GM23338 (cell line): ENCODE data around the gene SHLD2. TPM values are rescaled to one million over a fixed set of nuclear protein-coding genes. Genes with fewer than 3 reads are reported as not detected.
"Not testable (repeated sequence)": the region's sequence is repeated elsewhere in the genome, so short reads cannot be mapped to it uniquely, and the experiment has no call there.

ENCODE experiments used
- ATAC-seq: fragments of 200-7000 bp; cut with Tn5 transposase; 3 replicates; pipeline ENCODE4 v1.9.1; 2020
- DNase-seq: peaks from one replicate; pipeline ENCODE4 v3.0.0-alpha.2; 2015; ENCODE audit warnings: low spot score
- H2AFZ ChIP-seq: fragments of 200-600 bp; sonication (generic); 2 replicates; pipeline ENCODE4 v1.8.0; 2016; ENCODE audit warnings: antibody characterized with exemption, mild to moderate bottlenecking, moderate library complexity
- H3F3A ChIP-seq: fragments of 200-600 bp; sonication (generic); replicated peaks from 2 replicates; pipeline ENCODE4 v1.8.0; 2017; ENCODE audit warnings: antibody characterized with exemption, mixed run types, low read depth
- H3K27ac ChIP-seq: fragments of 200-600 bp; sonication (generic); 2 replicates; pipeline ENCODE4 v1.6.1; 2016; ENCODE audit warnings: low read depth
- H3K27me3 ChIP-seq: fragments of 200-600 bp; sonication (generic); 2 replicates; pipeline ENCODE4 v1.8.0; 2016; ENCODE audit warnings: mild to moderate bottlenecking, mixed run types, moderate library complexity; ENCODE audit not compliant: insufficient read depth
- H3K36me3 ChIP-seq: fragments of 200-600 bp; sonication (generic); 2 replicates; pipeline ENCODE4 v1.8.0; 2016; ENCODE audit warnings: mild to moderate bottlenecking; ENCODE audit not compliant: insufficient read depth
- H3K4me1 ChIP-seq: fragments of 200-600 bp; sonication (generic); 2 replicates; pipeline ENCODE4 v1.8.0; 2016; ENCODE audit warnings: mild to moderate bottlenecking, moderate library complexity; ENCODE audit not compliant: insufficient read depth
- H3K4me2 ChIP-seq: fragments of 200-600 bp; sonication (generic); 2 replicates; pipeline ENCODE4 v1.7.1; 2017; ENCODE audit warnings: mixed run types
- H3K4me3 ChIP-seq: fragments of 200-600 bp; sonication (generic); 2 replicates; pipeline ENCODE4 v1.6.1; 2016; ENCODE audit warnings: mixed run types
- H3K79me2 ChIP-seq: fragments of 200-600 bp; sonication (generic); replicated peaks from 2 replicates; pipeline ENCODE4 v1.8.0; 2017; ENCODE audit warnings: mild to moderate bottlenecking; ENCODE audit not compliant: insufficient read depth
- H3K9me2 ChIP-seq: fragments of 200-600 bp; sonication (generic); 2 replicates; pipeline ENCODE4 v1.8.0; 2017; ENCODE audit not compliant: insufficient read depth
- H4K20me1 ChIP-seq: fragments of 200-600 bp; sonication (generic); replicated peaks from 2 replicates; pipeline ENCODE4 v1.8.0; 2017; ENCODE audit warnings: mild to moderate bottlenecking; ENCODE audit not compliant: insufficient read depth
- H3K27ac Mint-ChIP-seq: 2 replicates; pipeline ENCODE4 v1.8.0; 2020; ENCODE audit warnings: inconsistent platforms, mild to moderate bottlenecking, moderate library complexity, mixed read lengths
- H3K27me3 Mint-ChIP-seq: 3 replicates; pipeline ENCODE4 v1.8.0; 2022; ENCODE audit warnings: low read depth, mild to moderate bottlenecking, moderate library complexity, mixed read lengths, inconsistent platforms; ENCODE audit not compliant: insufficient read depth, poor library complexity
- H3K36me3 Mint-ChIP-seq: 3 replicates; pipeline ENCODE4 v1.8.0; 2021; ENCODE audit warnings: low read depth, mild to moderate bottlenecking, inconsistent platforms, moderate library complexity, mixed read lengths
- H3K4me1 Mint-ChIP-seq: 3 replicates; pipeline ENCODE4 v1.8.0; 2020; ENCODE audit warnings: mild to moderate bottlenecking, inconsistent platforms, mixed read lengths
- H3K4me3 Mint-ChIP-seq: 3 replicates; pipeline ENCODE4 v1.8.0; 2021; ENCODE audit warnings: moderate library complexity, mild to moderate bottlenecking, inconsistent platforms, mixed read lengths
- H3K9me3 Mint-ChIP-seq: 3 replicates; pipeline ENCODE4 v1.8.0; 2020; ENCODE audit warnings: moderate library complexity, mild to moderate bottlenecking, inconsistent platforms, mixed read lengths
- polyA plus RNA-seq: library from polyadenylated mRNA; unstranded; fragments of >200 nt; fragmentation: Nextera tagmentation; extraction: Ambion mirVana; gene quantifications from 2 replicates; pipeline ENCODE4 v1.2.1, GENCODE V29; 2016
- total RNA-seq: library from RNA; depleted of rRNA; stranded (reverse); fragments of >200 nt; shearing (Covaris generic); gene quantifications from 2 replicates; pipeline ENCODE4 v1.2.3, GENCODE V29; 2014

Gene SHLD2
- total and polyA plus RNA-seq, 2 experiments from 2014 or later, result 13.9 to 34.2 TPM

DNA sequence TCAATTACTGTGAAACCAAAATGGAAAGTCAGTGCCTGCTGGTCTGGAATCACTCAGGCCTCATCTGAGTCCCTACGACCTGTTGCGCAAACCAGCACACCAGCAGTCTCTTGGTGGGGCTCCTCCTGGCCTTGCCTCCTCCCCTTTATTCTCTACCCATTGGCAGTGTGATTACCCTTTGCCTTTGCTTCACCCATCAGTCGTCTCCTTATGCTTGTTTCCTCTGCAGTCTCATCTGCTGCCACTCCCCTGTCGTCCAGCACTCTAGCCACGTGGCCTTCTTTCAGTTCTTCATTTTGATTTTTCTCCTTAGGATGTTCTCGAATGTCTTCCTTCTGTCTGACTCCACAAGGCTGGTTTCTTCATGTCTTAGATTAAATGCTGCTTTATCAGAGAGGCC is 89.4 kb downstream of the SHLD2 start:
- not testable (repeated sequence) for H3K79me2 ChIP-seq, H3K27me3 Mint-ChIP-seq, H3K9me3 Mint-ChIP-seq, H3K27me3 ChIP-seq, DNase-seq, H3K4me3 ChIP-seq, ATAC-seq, H2AFZ ChIP-seq, H3K4me3 Mint-ChIP-seq, H3K4me2 ChIP-seq, H3K36me3 ChIP-seq, H3K27ac Mint-ChIP-seq, H3F3A ChIP-seq, H3K4me1 Mint-ChIP-seq, H3K9me2 ChIP-seq, H4K20me1 ChIP-seq, H3K27ac ChIP-seq, H3K4me1 ChIP-seq
- H3K36me3 Mint-ChIP-seq, result peaks cover 18% of the 10 kb centered on the region

DNA sequence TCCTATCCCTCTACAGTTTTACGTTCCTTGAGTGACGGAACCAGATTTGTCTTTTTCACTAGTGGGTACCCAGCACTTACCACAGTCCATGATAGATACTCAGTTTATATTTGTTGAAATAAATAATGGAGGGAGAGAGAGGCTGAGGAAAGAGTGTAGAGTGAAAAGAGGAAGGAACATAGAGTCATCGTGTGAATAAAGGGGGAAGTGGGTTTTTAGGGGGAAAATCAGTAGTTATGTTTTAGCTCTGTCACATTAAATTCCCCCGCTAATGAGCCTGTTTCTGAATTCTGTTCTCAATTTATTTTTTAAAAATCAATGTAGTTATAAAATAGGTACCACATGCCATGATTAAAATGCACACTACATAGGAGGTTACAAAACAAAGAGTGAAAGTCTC is 91.0 kb downstream of the SHLD2 start:
- H3K36me3 ChIP-seq, DNase-seq, H2AFZ ChIP-seq, H3K4me1 ChIP-seq, H3K4me3 ChIP-seq, H3K27ac ChIP-seq, H3K27ac Mint-ChIP-seq, H3K4me3 Mint-ChIP-seq, H3K9me2 ChIP-seq, H3K9me3 Mint-ChIP-seq, H3K27me3 ChIP-seq, H3K27me3 Mint-ChIP-seq, H4K20me1 ChIP-seq, H3K79me2 ChIP-seq, H3K4me2 ChIP-seq, ATAC-seq, H3K4me1 Mint-ChIP-seq, H3F3A ChIP-seq: not testable (repeated sequence)
- H3K36me3 Mint-ChIP-seq, result peaks cover 18% of the 10 kb centered on the region

DNA sequence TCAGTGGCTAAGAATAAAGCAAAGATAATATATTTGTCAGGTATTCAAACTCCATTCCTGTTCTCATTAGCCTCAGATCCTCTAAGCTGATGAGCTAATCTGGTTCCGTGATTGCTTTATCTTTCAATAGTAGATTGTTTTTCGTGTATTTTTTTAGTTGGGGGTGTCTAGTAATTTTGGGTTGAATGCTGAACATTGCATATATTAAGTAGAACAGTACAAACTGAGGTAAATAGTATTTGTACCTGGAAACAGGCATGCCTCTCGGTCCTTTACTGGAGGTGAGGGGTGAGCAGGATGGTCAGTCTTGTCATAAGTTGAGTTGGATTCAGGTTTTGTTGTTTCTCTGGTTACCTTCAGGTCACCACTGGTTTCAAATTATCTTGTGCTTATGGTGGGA is 92.6 kb downstream of the SHLD2 start:
- H3K79me2 ChIP-seq, H3K27me3 Mint-ChIP-seq, H3K4me2 ChIP-seq, ATAC-seq, H3K27ac Mint-ChIP-seq, H2AFZ ChIP-seq, H3K9me2 ChIP-seq, DNase-seq, H3K27ac ChIP-seq, H3K4me1 ChIP-seq, H3K4me1 Mint-ChIP-seq, H3K4me3 Mint-ChIP-seq, H3K27me3 ChIP-seq, H3F3A ChIP-seq, H3K36me3 ChIP-seq, H3K9me3 Mint-ChIP-seq, H4K20me1 ChIP-seq, H3K4me3 ChIP-seq: not testable (repeated sequence)
- H3K36me3 Mint-ChIP-seq, result peaks cover 21% of the 10 kb centered on the region

DNA sequence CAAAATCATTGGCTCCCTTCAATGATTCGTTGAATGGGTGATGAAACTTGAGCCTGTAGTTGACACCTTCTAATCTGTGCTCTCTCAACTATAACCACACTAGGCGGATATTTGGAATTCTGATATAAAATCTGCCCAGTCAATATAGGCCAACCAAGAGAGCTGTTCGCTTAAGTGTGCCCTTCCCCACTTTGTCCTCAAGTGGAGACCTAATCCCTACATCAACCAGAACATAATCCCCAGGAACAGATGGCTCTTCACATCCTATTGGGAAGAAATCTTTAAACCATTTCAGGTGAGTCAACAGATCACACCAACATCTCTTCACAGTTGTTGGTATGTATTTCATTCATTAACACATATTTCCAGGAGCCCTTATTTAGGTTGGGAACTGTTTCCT is 96.8 kb downstream of the SHLD2 start:
- not testable (repeated sequence) for H3F3A ChIP-seq, H3K9me2 ChIP-seq, H3K27me3 Mint-ChIP-seq, H3K27me3 ChIP-seq, DNase-seq, H3K36me3 ChIP-seq, H3K79me2 ChIP-seq, H3K4me1 Mint-ChIP-seq, H3K4me2 ChIP-seq, H4K20me1 ChIP-seq, H3K4me3 ChIP-seq, H3K27ac ChIP-seq, H3K9me3 Mint-ChIP-seq, H3K4me1 ChIP-seq, H2AFZ ChIP-seq, H3K27ac Mint-ChIP-seq, H3K4me3 Mint-ChIP-seq, ATAC-seq
- H3K36me3 Mint-ChIP-seq, result peaks cover 16% of the 10 kb centered on the region

DNA sequence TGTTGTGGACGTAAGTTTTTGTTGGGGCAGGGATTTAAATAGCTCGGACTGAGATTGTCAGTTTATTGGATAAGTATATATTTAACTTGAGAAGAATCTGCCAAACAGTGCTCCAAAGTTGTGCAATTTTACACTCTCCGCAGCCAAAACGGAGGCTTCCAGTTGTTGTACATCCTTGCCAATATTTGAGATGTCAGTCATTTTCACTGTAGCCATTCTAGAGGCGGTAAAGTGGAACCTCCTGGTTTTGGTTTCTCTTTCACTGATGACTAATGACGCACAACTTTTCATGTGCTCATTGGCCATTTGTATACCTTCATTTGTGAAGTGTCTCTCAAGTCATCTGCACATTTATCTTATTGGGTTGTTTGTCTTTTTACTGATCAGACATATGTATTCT is 105.9 kb downstream of the SHLD2 start:
- H3K4me1 Mint-ChIP-seq, H3K4me1 ChIP-seq, H3K36me3 ChIP-seq, H3K4me3 ChIP-seq, H3K27me3 ChIP-seq, H3F3A ChIP-seq, H3K4me2 ChIP-seq, DNase-seq, ATAC-seq, H2AFZ ChIP-seq, H3K27me3 Mint-ChIP-seq, H3K4me3 Mint-ChIP-seq, H3K79me2 ChIP-seq, H3K36me3 Mint-ChIP-seq, H3K9me2 ChIP-seq, H3K9me3 Mint-ChIP-seq, H3K27ac Mint-ChIP-seq, H4K20me1 ChIP-seq, H3K27ac ChIP-seq: not testable (repeated sequence)

DNA sequence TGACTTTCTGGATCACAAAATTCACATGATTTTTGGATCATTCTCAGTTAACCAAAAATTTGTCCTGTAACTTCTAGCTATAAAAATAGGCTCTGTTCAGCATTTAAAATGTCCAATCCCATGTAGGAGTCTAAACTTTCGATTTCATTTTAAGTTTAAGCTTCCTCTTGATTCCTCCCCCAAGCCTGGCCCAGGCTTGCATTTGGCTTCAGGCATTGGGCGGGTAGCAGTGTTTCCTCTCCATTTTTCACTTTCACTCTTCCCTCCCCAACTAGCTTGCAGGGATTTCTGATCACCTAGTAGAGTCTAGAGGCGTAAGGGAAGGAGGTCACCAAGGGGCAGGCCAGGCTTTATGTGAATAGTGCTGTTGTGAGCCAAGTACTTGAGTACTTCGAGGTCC is 109.8 kb downstream of the SHLD2 start:
- not testable (repeated sequence) for H3K4me1 Mint-ChIP-seq, H3K27me3 ChIP-seq, H3K36me3 ChIP-seq, H3K4me3 ChIP-seq, H3K9me2 ChIP-seq, H3K4me1 ChIP-seq, H4K20me1 ChIP-seq, H3K36me3 Mint-ChIP-seq, ATAC-seq, H3K27ac Mint-ChIP-seq, H3K4me3 Mint-ChIP-seq, H3K27ac ChIP-seq, DNase-seq, H3K9me3 Mint-ChIP-seq, H3F3A ChIP-seq, H3K79me2 ChIP-seq, H3K27me3 Mint-ChIP-seq, H3K4me2 ChIP-seq, H2AFZ ChIP-seq

DNA sequence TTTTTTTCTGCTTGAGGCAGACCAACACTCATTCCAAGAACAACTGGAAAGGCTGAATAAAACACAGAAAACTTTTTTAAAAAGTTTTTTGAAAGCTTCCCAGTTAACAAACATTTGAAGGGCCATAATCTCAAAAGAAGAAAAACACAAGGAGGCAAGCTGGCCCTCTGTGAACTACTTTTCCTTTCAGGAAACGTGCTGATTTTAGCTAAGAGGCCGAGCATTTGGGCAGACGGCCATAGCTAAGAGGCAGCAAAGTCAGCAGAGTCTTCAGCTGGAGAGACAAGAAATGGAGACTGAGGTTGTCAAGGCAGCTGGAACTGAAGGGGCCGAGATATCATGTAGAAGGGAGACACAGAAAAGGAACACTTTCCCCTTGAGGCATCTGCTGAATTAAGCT is 111.9 kb downstream of the SHLD2 start:
- H3K9me3 Mint-ChIP-seq, H3K4me3 ChIP-seq, H3K36me3 Mint-ChIP-seq, H3K4me3 Mint-ChIP-seq, H3K79me2 ChIP-seq, H3K27me3 ChIP-seq, H3K9me2 ChIP-seq, ATAC-seq, H3K27ac ChIP-seq, H3K4me1 Mint-ChIP-seq, DNase-seq, H3K27me3 Mint-ChIP-seq, H3K36me3 ChIP-seq, H2AFZ ChIP-seq, H3F3A ChIP-seq, H3K4me2 ChIP-seq, H3K4me1 ChIP-seq, H4K20me1 ChIP-seq, H3K27ac Mint-ChIP-seq: not testable (repeated sequence)
